ENCODE results near the gene PPFIA2.

DNA sequence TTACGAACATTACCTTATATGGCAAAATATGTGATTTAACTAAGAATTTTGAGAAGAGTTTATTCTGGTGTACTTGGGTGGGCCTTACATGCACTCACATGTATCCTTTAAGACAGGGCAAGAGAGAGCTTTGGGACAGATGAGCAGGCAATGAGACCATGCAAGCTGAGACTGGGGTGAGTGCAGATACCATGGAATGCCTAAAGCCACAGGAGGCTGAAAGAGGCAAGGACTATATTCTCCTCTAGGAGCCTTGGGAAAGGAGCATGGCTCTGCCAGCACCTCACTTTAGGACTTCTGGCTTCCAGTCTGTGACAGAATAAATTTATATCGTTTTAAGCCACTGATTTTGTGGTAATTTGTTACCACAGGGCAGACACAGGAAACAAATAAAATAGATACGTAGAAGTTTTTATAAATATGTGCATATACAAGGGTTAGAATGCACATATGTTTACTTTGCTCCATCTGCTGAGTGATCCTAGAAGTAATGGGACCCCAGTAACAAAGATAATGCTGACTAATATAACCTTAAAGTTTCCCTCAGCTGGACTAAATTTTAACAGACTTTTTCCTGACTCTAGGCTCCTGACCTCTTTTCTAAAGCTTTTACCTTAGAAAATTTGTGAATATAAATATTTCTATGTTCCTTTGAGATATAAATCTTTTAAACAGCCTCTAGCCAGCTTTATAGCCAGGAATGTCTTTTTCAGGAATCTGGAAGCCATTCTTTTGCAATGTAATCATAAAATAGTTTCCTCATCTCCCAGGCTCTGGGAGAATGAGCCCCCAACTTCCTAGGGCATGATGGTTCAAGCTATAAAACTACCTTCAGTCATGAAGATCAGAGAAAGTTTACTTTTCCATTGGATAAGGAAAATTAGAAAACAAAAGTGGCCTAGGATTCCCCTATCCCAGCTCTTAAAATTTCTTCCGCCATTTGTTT, 216.8 kb downstream of the PPFIA2 start:
- TF ChIP-seq, protein P1, sequence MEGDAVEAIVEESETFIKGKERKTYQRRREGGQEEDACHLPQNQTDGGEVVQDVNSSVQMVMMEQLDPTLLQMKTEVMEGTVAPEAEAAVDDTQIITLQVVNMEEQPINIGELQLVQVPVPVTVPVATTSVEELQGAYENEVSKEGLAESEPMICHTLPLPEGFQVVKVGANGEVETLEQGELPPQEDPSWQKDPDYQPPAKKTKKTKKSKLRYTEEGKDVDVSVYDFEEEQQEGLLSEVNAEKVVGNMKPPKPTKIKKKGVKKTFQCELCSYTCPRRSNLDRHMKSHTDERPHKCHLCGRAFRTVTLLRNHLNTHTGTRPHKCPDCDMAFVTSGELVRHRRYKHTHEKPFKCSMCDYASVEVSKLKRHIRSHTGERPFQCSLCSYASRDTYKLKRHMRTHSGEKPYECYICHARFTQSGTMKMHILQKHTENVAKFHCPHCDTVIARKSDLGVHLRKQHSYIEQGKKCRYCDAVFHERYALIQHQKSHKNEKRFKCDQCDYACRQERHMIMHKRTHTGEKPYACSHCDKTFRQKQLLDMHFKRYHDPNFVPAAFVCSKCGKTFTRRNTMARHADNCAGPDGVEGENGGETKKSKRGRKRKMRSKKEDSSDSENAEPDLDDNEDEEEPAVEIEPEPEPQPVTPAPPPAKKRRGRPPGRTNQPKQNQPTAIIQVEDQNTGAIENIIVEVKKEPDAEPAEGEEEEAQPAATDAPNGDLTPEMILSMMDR (IDR thresholded peaks at IDR 0.05; ENCODE audit: low read length), result no peak
- no peak for TF ChIP-seq EZH2 (IDR thresholded peaks at IDR 0.05; ENCODE audit: borderline replicate concordance, low read length)
